NCI-H510A (cell line): ENCODE data around the gene MYO15B.
"Not testable (repeated sequence)": the region's sequence is repeated elsewhere in the genome, so short reads cannot be mapped to it uniquely, and the experiment has no call there.

Source experiments
- DNase-seq: peaks from one replicate; lab custom pipeline; 2025; lab: John Stamatoyannopoulos, UW

MYO15B gene

GRCh38 chr17:75624714-75625345 lies 37.2 kb downstream of the MYO15B start:
- DNase-seq = no peak

GRCh38 chr17:75625813-75626486 lies 38.4 kb downstream of the MYO15B start:
- DNase-seq = no peak

- DNase-seq = no peak
These were observed 39.0 kb downstream of the MYO15B start for GRCh38 chr17:75626496-75627038.

GRCh38 chr17:75627094-75627493 lies 39.5 kb downstream of the MYO15B start:
- no peak for DNase-seq

GRCh38 chr17:75628425-75628824 lies 40.8 kb downstream of the MYO15B start:
- no peak for DNase-seq

GRCh38 chr17:75629157-75629556 lies 41.6 kb downstream of the MYO15B start:
- DNase-seq = no peak

GRCh38 chr17:75630071-75630917 lies 42.7 kb downstream of the MYO15B start:
- no peak for DNase-seq

GRCh38 chr17:75631353-75631752 lies 43.8 kb downstream of the MYO15B start:
- DNase-seq = no peak

- DNase-seq = no peak
These were observed 44.8 kb downstream of the MYO15B start for GRCh38 chr17:75632428-75632827.

GRCh38 chr17:75632863-75633485 lies 45.4 kb downstream of the MYO15B start, which contains the start of gene SMIM5:
Gene SMIM5 (plus strand): TSS chr17:75633434. CDS start chr17:75640202, 6,768 bp downstream.
- no peak for DNase-seq

GRCh38 chr17:75633486-75634375 lies 46.1 kb downstream of the MYO15B start:
- DNase-seq = peak; percentile 91

- no peak for DNase-seq
These were observed 46.8 kb downstream of the MYO15B start for GRCh38 chr17:75634376-75634740.

GRCh38 chr17:75634754-75635609 lies 47.4 kb downstream of the MYO15B start:
- no peak for DNase-seq

- no peak for DNase-seq
These were observed 48.1 kb downstream of the MYO15B start for GRCh38 chr17:75635610-75636202.

- no peak for DNase-seq
These were observed 49.0 kb downstream of the MYO15B start for GRCh38 chr17:75636381-75637142.

- no peak for DNase-seq
These were observed 49.5 kb downstream of the MYO15B start for GRCh38 chr17:75637143-75637538.

- no peak for DNase-seq
These were observed 50.0 kb downstream of the MYO15B start for GRCh38 chr17:75637551-75637950.

- DNase-seq = not testable (repeated sequence)
These were observed 50.4 kb downstream of the MYO15B start for GRCh38 chr17:75638039-75638438.

GRCh38 chr17:75638893-75639292 lies 51.3 kb downstream of the MYO15B start:
- no peak for DNase-seq
